GOT3 (cell line): Measurements from ENCODE around the gene KITLG.
"Not testable (repeated sequence)": the region's sequence is repeated elsewhere in the genome, so short reads cannot be mapped to it uniquely, and the experiment has no call there.

Source experiments
- DNase-seq: peaks from one replicate; lab custom pipeline; 2025; ENCODE audit warnings: mixed read lengths; lab: John Stamatoyannopoulos, UW

Gene KITLG

GRCh38 chr12:88490425-88490824 is 89.8 kb downstream of the KITLG start:
- no peak for DNase-seq

GRCh38 chr12:88472775-88473174 is 107.5 kb downstream of the KITLG start:
- DNase-seq = no peak

- no peak for DNase-seq
Measured at GRCh38 chr12:88472248-88472647, 108.0 kb downstream of the KITLG start.

- DNase-seq = no peak
Measured at GRCh38 chr12:88471331-88472045, 108.8 kb downstream of the KITLG start.

GRCh38 chr12:88469154-88469553 is 111.1 kb downstream of the KITLG start:
- no peak for DNase-seq

- DNase-seq = no peak
Measured at GRCh38 chr12:88468581-88468980, 111.7 kb downstream of the KITLG start.

- not testable (repeated sequence) for DNase-seq
Measured at GRCh38 chr12:88466708-88467107, 113.6 kb downstream of the KITLG start.

- no peak for DNase-seq
Measured at GRCh38 chr12:88458327-88458726, 121.9 kb downstream of the KITLG start.

- DNase-seq = no peak
Measured at GRCh38 chr12:88453323-88453722, 126.9 kb downstream of the KITLG start.

- no peak for DNase-seq
Measured at GRCh38 chr12:88451205-88451604, 129.1 kb downstream of the KITLG start.

- DNase-seq = no peak
Measured at GRCh38 chr12:88450136-88450535, 130.1 kb downstream of the KITLG start.

- no peak for DNase-seq
Measured at GRCh38 chr12:88448337-88448915, 131.8 kb downstream of the KITLG start.

- no peak for DNase-seq
Measured at GRCh38 chr12:88445705-88446394, 134.4 kb downstream of the KITLG start.

- DNase-seq = no peak
Measured at GRCh38 chr12:88444481-88444880, 135.8 kb downstream of the KITLG start.
